Measurements from ENCODE around the gene CT47A7.
A peak's percentile ranks its signal among the peaks of the same experiment; 100 is the strongest.
"Not testable (repeated sequence)": the region's sequence is repeated elsewhere in the genome, so short reads cannot be mapped to it uniquely, and the experiment has no call there.

Gene CT47A7

GRCh38 chrX:120956500-120956899, at the start of gene CT47A7:
Gene CT47A7 (minus strand): TSS chrX:120956600. CDS start chrX:120956345, 255 bp downstream.
- not testable (repeated sequence) for DNase-seq (ENCODE audit: low read depth, low spot score)

- peak; percentile 7 for DNase-seq (ENCODE audit: low read depth, low spot score)
Observed at GRCh38 chrX:121000589-121000988, 44.2 kb upstream of the CT47A7 start.

- DNase-seq (ENCODE audit: low read depth, low spot score) = no peak
Observed at GRCh38 chrX:120999413-120999812, 43.0 kb upstream of the CT47A7 start.

- DNase-seq (ENCODE audit: low read depth, low spot score) = not testable (repeated sequence)
Observed at GRCh38 chrX:120985660-120986059, 29.3 kb upstream of the CT47A7 start, which contains the start of gene CT47A1. Gene CT47A1 (minus strand): TSS chrX:120985760. CDS start chrX:120985529, 231 bp downstream.
